Measurements from ENCODE around the gene PRAME. TPM values are rescaled to one million over a fixed set of nuclear protein-coding genes. Genes with fewer than 3 reads are reported as not detected.
A peak's percentile ranks its signal among the peaks of the same experiment; 100 is the strongest.

The PRAME gene
- total RNA-seq, 1 donor from 2014 or later = not detected

- DNase-seq (ENCODE audit: low spot score, unreplicated experiment) = peak; percentile 77
- TF ChIP-seq CTCF (IDR thresholded peaks at IDR 0.05; ENCODE audit: unreplicated experiment) = peak; percentile 79
- H3K27me3 Mint-ChIP-seq = peaks cover 21% of the 10 kb centered on the region
- peak within 1 kb of the TSS; percentile 65 for H3K27ac Mint-ChIP-seq
- H3K9me3 Mint-ChIP-seq (ENCODE audit: low read depth) = peaks cover 13% of the 10 kb centered on the region
- peaks cover 15% of the 10 kb centered on the region for H3K4me1 Mint-ChIP-seq (ENCODE audit: low read depth)
- H3K4me3 Mint-ChIP-seq (ENCODE audit: low read depth) = peak within 1 kb of the TSS; percentile 76
- peaks cover 22% of the 10 kb centered on the region for H3K36me3 Mint-ChIP-seq (ENCODE audit: insufficient read depth)
Observed at GRCh38 chr22:22508274-22509176, 50.5 kb downstream of the PRAME start, which contains the start of gene ZNF280B. TSS of gene ZNF280B (minus strand) at chr22:22508742. CDS start at chr22:22489398, 19,344 bp downstream.

DNA sequence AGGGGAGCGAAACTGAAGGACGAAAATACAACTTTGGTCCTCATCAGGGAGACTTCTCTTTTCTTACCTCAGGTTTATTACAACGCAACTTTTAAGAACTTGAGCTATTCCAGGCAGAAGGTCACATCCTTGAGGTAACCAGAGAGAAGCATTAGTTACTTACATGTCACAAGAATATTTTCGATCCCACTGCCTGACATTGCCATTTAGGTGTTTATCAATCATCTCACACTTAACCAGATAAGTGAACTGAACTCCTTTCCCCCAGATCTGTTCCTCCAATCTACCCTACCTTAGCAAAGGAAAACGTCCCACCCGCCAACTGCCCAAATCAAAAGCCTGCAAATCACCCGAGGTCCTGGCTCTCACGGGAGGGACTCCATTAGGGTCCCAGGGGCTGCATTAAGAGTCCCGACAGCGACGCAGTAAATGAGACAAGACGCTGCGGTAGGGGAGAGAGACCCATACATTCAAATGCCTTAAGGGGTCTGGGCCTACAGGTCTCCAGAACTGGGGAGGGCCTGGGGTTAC, 51.3 kb downstream of the PRAME start:
- no peak for TF ChIP-seq CTCF (IDR thresholded peaks at IDR 0.05; ENCODE audit: unreplicated experiment)
- peaks cover 23% of the 10 kb centered on the region for H3K36me3 Mint-ChIP-seq (ENCODE audit: insufficient read depth)
- no peak for DNase-seq (ENCODE audit: low spot score, unreplicated experiment)
- peaks cover 14% of the 10 kb centered on the region for H3K27me3 Mint-ChIP-seq
- H3K27ac Mint-ChIP-seq = peak overlapping the region; percentile 63
- H3K4me1 Mint-ChIP-seq (ENCODE audit: low read depth) = peaks cover 15% of the 10 kb centered on the region
- H3K9me3 Mint-ChIP-seq (ENCODE audit: low read depth) = peaks cover 13% of the 10 kb centered on the region
- peak overlapping the region; percentile 76 for H3K4me3 Mint-ChIP-seq (ENCODE audit: low read depth)

- H3K4me3 Mint-ChIP-seq (ENCODE audit: low read depth) = no peak overlapping the region
- peaks cover 27% of the 10 kb centered on the region for H3K36me3 Mint-ChIP-seq (ENCODE audit: insufficient read depth)
- H3K27ac Mint-ChIP-seq = no peak overlapping the region
- H3K9me3 Mint-ChIP-seq (ENCODE audit: low read depth) = peaks cover 13% of the 10 kb centered on the region
- peaks cover 15% of the 10 kb centered on the region for H3K4me1 Mint-ChIP-seq (ENCODE audit: low read depth)
- no peak for DNase-seq (ENCODE audit: low spot score, unreplicated experiment)
- peaks cover 4% of the 10 kb centered on the region for H3K27me3 Mint-ChIP-seq
- TF ChIP-seq CTCF (IDR thresholded peaks at IDR 0.05; ENCODE audit: unreplicated experiment) = no peak
Observed at GRCh38 chr22:22506736-22507135, 52.3 kb downstream of the PRAME start.

- Mint-ChIP-seq H3K9me3 (ENCODE audit: low read depth) (no peaks in the 10 kb centered on the region), H3K27me3 (no peaks in the 10 kb centered on the region), H3K4me3 (ENCODE audit: low read depth) (no peak overlapping the region), H3K36me3 (ENCODE audit: insufficient read depth) (peaks cover 22% of the 10 kb centered on the region), H3K27ac (no peak overlapping the region), H3K4me1 (ENCODE audit: low read depth) (no peaks in the 10 kb centered on the region)
- DNase-seq (ENCODE audit: low spot score, unreplicated experiment) = no peak
- TF ChIP-seq CTCF (IDR thresholded peaks at IDR 0.05; ENCODE audit: unreplicated experiment) = no peak
Observed at GRCh38 chr22:22498267-22498666, 60.8 kb downstream of the PRAME start.

Other genes with a start within 250 kb of the PRAME start
- gene ZNF280B, start 50.5 kb downstream of the PRAME start, total RNA-seq = 7.0 and 7.3 TPM in 2 replicates
- gene ZNF280A, start 39.0 kb downstream of the PRAME start, total RNA-seq = not detected in 2 replicates
- gene GGTLC2, start 85.3 kb upstream of the PRAME start, total RNA-seq = not detected in 2 replicates

Data from progenitor cell of endocrine pancreas (in vitro differentiated cells).